SK-N-SH (cell line): ENCODE measurements around the gene COG2.

ENCODE experiments used
- FOSL2 ChIP-seq: IDR thresholded peaks from 2 replicates; pipeline ENCODE4 v1.4.0; 2012; ENCODE audit warnings: low read depth, mild to moderate bottlenecking, moderate library complexity, borderline replicate concordance
- POLR2AphosphoS5 ChIP-seq: IDR thresholded peaks from 2 replicates; pipeline ENCODE4 v1.6.1; 2012; ENCODE audit warnings: low read depth, low read length
- RAD21 ChIP-seq: IDR thresholded peaks from 2 replicates; pipeline ENCODE4 v1.6.1; 2012; ENCODE audit warnings: mild to moderate bottlenecking, low read length
- SMC3 ChIP-seq: IDR thresholded peaks from 2 replicates; pipeline ENCODE4 v1.6.1; 2012; ENCODE audit warnings: low read depth, low read length, improper control_type of control experiment
- YY1 ChIP-seq: IDR thresholded peaks from 2 replicates; pipeline ENCODE4 v1.4.0; 2012; ENCODE audit warnings: low read depth, mild to moderate bottlenecking
- TF ChIP-seq, protein P1 (sequence below): fragments of 200-600 bp; sonication (generic); IDR thresholded peaks from 2 replicates; pipeline ENCODE4 v1.6.1; 2017; ENCODE audit warnings: antibody characterized with exemption, mild to moderate bottlenecking, moderate library complexity

DNA sequence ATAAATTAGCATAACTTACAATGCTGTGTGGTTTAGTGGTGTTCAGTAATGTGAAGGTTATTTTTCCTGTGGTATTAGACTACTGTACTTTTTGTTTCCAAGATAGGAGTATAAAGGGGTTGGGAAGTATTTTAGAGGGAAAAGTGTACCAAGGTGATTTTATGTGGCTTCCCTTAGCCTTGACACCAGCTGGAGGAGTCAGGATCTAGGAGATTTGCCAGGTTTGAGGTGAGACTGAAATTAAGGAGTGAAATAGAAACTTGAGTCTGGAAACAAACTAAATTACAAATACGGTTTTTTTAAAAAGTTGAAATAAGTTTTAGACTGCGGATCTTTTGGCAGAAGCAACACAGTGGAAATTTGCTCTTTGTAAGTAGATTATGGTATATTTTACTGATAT is 32.3 kb downstream of the COG2 start:
- TF ChIP-seq RAD21, result no peak
- TF ChIP-seq YY1, result no peak
- TF ChIP-seq SMC3, result no peak
- TF ChIP-seq, protein P1, sequence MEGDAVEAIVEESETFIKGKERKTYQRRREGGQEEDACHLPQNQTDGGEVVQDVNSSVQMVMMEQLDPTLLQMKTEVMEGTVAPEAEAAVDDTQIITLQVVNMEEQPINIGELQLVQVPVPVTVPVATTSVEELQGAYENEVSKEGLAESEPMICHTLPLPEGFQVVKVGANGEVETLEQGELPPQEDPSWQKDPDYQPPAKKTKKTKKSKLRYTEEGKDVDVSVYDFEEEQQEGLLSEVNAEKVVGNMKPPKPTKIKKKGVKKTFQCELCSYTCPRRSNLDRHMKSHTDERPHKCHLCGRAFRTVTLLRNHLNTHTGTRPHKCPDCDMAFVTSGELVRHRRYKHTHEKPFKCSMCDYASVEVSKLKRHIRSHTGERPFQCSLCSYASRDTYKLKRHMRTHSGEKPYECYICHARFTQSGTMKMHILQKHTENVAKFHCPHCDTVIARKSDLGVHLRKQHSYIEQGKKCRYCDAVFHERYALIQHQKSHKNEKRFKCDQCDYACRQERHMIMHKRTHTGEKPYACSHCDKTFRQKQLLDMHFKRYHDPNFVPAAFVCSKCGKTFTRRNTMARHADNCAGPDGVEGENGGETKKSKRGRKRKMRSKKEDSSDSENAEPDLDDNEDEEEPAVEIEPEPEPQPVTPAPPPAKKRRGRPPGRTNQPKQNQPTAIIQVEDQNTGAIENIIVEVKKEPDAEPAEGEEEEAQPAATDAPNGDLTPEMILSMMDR, result no peak
- TF ChIP-seq FOSL2, result no peak
- TF ChIP-seq POLR2AphosphoS5, result no peak
